HG03354 (cell line): ENCODE measurements around the gene MACC1.
A peak's percentile ranks its signal among the peaks of the same experiment; 100 is the strongest.
"Not testable (repeated sequence)": the region's sequence is repeated elsewhere in the genome, so short reads cannot be mapped to it uniquely, and the experiment has no call there.

Experiments used
- ATAC-seq: cut with Tn5 transposase; IDR thresholded peaks from one replicate; pipeline ENCODE4 v1.9.1; 2021; ENCODE audit warnings: mild to moderate bottlenecking; ENCODE audit not compliant: unreplicated experiment, poor library complexity, severe bottlenecking

Gene MACC1

GRCh38 chr7:20211376-20211775 is 5.8 kb downstream of the MACC1 start:
- ATAC-seq, result no peak

GRCh38 chr7:20208651-20209307 is 8.4 kb downstream of the MACC1 start:
- no peak for ATAC-seq

GRCh38 chr7:20207811-20208210 is 9.4 kb downstream of the MACC1 start:
- not testable (repeated sequence) for ATAC-seq

GRCh38 chr7:20206104-20206896 is 10.9 kb downstream of the MACC1 start:
- no peak for ATAC-seq

GRCh38 chr7:20203316-20203715 is 13.9 kb downstream of the MACC1 start:
- ATAC-seq, result no peak

- ATAC-seq, result peak; percentile 40
Measured at GRCh38 chr7:20201380-20201779, 15.8 kb downstream of the MACC1 start.

- no peak for ATAC-seq
Measured at GRCh38 chr7:20200971-20201370, 16.2 kb downstream of the MACC1 start.

GRCh38 chr7:20200361-20200760 is 16.8 kb downstream of the MACC1 start:
- peak; percentile 38 for ATAC-seq

GRCh38 chr7:20199015-20199737 is 18.0 kb downstream of the MACC1 start:
- ATAC-seq, result peak; percentile 80

- no peak for ATAC-seq
Measured at GRCh38 chr7:20198260-20198659, 18.9 kb downstream of the MACC1 start.

GRCh38 chr7:20197837-20198236 is 19.3 kb downstream of the MACC1 start:
- no peak for ATAC-seq

- ATAC-seq, result no peak
Measured at GRCh38 chr7:20197125-20197748, 19.9 kb downstream of the MACC1 start.

- no peak for ATAC-seq
Measured at GRCh38 chr7:20194343-20194995, 22.7 kb downstream of the MACC1 start.

GRCh38 chr7:20193873-20194272 is 23.3 kb downstream of the MACC1 start:
- peak; percentile 11 for ATAC-seq

- peak; percentile 79 for ATAC-seq
Measured at GRCh38 chr7:20193242-20193777, 23.9 kb downstream of the MACC1 start.

GRCh38 chr7:20191391-20191869 is 25.8 kb downstream of the MACC1 start:
- no peak for ATAC-seq

GRCh38 chr7:20190560-20191390 is 26.4 kb downstream of the MACC1 start:
- ATAC-seq, result no peak

GRCh38 chr7:20189852-20190251 is 27.3 kb downstream of the MACC1 start:
- ATAC-seq, result no peak
